ENCODE data around the gene CSMD2.

CSMD2 gene

GRCh38 chr1:33802268-33802667 lies 362.8 kb downstream of the CSMD2 start:
- Histone ChIP-seq H3K9me3 (ENCODE audit: insufficient read depth, low read depth, low read length) (peaks cover 4% of the 10 kb centered on the region; the same call in 1 of the 2 replicates), H4K20me1 (ENCODE audit: insufficient read depth, low read length, poor library complexity, severe bottlenecking) (no peaks in the 10 kb centered on the region), H3K79me2 (ENCODE audit: insufficient read depth, low read length) (no peaks in the 10 kb centered on the region), H3K36me3 (ENCODE audit: insufficient read depth, low read length) (no peaks in the 10 kb centered on the region), H3K4me2 (ENCODE audit: low read depth, low read length, poor library complexity, severe bottlenecking) (no peak overlapping the region), H3K4me3 (ENCODE audit: low read length, poor library complexity, severe bottlenecking) (no peak overlapping the region), H3K9me2 (replicated peaks; ENCODE audit: low read depth, low read length) (no peaks in the 10 kb centered on the region), H3K4me1 (ENCODE audit: insufficient read depth, low read length, poor library complexity, severe bottlenecking) (no peaks in the 10 kb centered on the region), H3F3A (ENCODE audit: low read depth) (no peaks in the 10 kb centered on the region), H3K9ac (ENCODE audit: low read depth, low read length, poor library complexity, severe bottlenecking) (no peak overlapping the region), H3K27me3 (ENCODE audit: insufficient read depth, low read length, poor library complexity, severe bottlenecking) (no peaks in the 10 kb centered on the region), H2AFZ (ENCODE audit: low read length) (no peak overlapping the region)
- TF ChIP-seq EZH2phosphoT487 (IDR thresholded peaks at IDR 0.05; ENCODE audit: borderline replicate concordance) (no peak), CTCF (conservative IDR thresholded peaks at IDR 0.05; ENCODE audit: low read length) (no peak)

- no peak for TF ChIP-seq CTCF (conservative IDR thresholded peaks at IDR 0.05; ENCODE audit: low read length)
- TF ChIP-seq EZH2phosphoT487 (IDR thresholded peaks at IDR 0.05; ENCODE audit: borderline replicate concordance), result no peak
- no peaks in the 10 kb centered on the region for H3F3A ChIP-seq (ENCODE audit: low read depth)
- H3K9me3 ChIP-seq (ENCODE audit: insufficient read depth, low read depth, low read length), result peaks cover 4% of the 10 kb centered on the region; the same call in 1 of the 2 replicates
- no peaks in the 10 kb centered on the region for H3K27me3 ChIP-seq (ENCODE audit: insufficient read depth, low read length, poor library complexity, severe bottlenecking)
- no peaks in the 10 kb centered on the region for H3K4me1 ChIP-seq (ENCODE audit: insufficient read depth, low read length, poor library complexity, severe bottlenecking)
- H3K9ac ChIP-seq (ENCODE audit: low read depth, low read length, poor library complexity, severe bottlenecking), result no peak overlapping the region
- no peaks in the 10 kb centered on the region for H3K79me2 ChIP-seq (ENCODE audit: insufficient read depth, low read length)
- H2AFZ ChIP-seq (ENCODE audit: low read length), result no peak overlapping the region
- H3K4me3 ChIP-seq (ENCODE audit: low read length, poor library complexity, severe bottlenecking), result no peak overlapping the region
- H4K20me1 ChIP-seq (ENCODE audit: insufficient read depth, low read length, poor library complexity, severe bottlenecking), result no peaks in the 10 kb centered on the region
- H3K4me2 ChIP-seq (ENCODE audit: low read depth, low read length, poor library complexity, severe bottlenecking), result no peak overlapping the region
- H3K36me3 ChIP-seq (ENCODE audit: insufficient read depth, low read length), result no peaks in the 10 kb centered on the region
- no peaks in the 10 kb centered on the region for H3K9me2 ChIP-seq (replicated peaks; ENCODE audit: low read depth, low read length)
These were observed 367.2 kb downstream of the CSMD2 start for GRCh38 chr1:33797849-33798248.

GRCh38 chr1:33792651-33793050 lies 372.4 kb downstream of the CSMD2 start:
- Histone ChIP-seq H3K27me3 (ENCODE audit: insufficient read depth, low read length, poor library complexity, severe bottlenecking) (no peaks in the 10 kb centered on the region), H2AFZ (ENCODE audit: low read length) (no peak overlapping the region), H3K4me2 (ENCODE audit: low read depth, low read length, poor library complexity, severe bottlenecking) (no peak overlapping the region), H3K36me3 (ENCODE audit: insufficient read depth, low read length) (no peaks in the 10 kb centered on the region), H3K9me2 (replicated peaks; ENCODE audit: low read depth, low read length) (no peaks in the 10 kb centered on the region), H3K79me2 (ENCODE audit: insufficient read depth, low read length) (no peaks in the 10 kb centered on the region), H3F3A (ENCODE audit: low read depth) (no peaks in the 10 kb centered on the region), H3K4me3 (ENCODE audit: low read length, poor library complexity, severe bottlenecking) (no peak overlapping the region), H3K4me1 (ENCODE audit: insufficient read depth, low read length, poor library complexity, severe bottlenecking) (no peaks in the 10 kb centered on the region), H3K9me3 (ENCODE audit: insufficient read depth, low read depth, low read length) (no peaks in the 10 kb centered on the region), H3K9ac (ENCODE audit: low read depth, low read length, poor library complexity, severe bottlenecking) (no peak overlapping the region), H4K20me1 (ENCODE audit: insufficient read depth, low read length, poor library complexity, severe bottlenecking) (no peaks in the 10 kb centered on the region)
- no peak for TF ChIP-seq EZH2phosphoT487 (IDR thresholded peaks at IDR 0.05; ENCODE audit: borderline replicate concordance)
- TF ChIP-seq CTCF (conservative IDR thresholded peaks at IDR 0.05; ENCODE audit: low read length), result no peak
